Muscle layer of colon (tissue), 2 donors: ENCODE data around the gene RAB34.
"Not testable (repeated sequence)": the region's sequence is repeated elsewhere in the genome, so short reads cannot be mapped to it uniquely, and the experiment has no call there.

ENCODE experiments used
- H3K27ac ChIP-seq: one replicate; pipeline ENCODE4 v1.7.0; 2013; ENCODE audit warnings: low read depth, mild to moderate bottlenecking, low read length, moderate library complexity
- H3K27me3 ChIP-seq, 2 donors: one replicate each; pipeline ENCODE4 v1.7.0; 2013; ENCODE audit warnings: low read length in 2 of 2, mild to moderate bottlenecking in 2 of 2; ENCODE audit not compliant: insufficient read depth in 2 of 2, control insufficient read depth in 1 of 2
- H3K36me3 ChIP-seq: one replicate; pipeline ENCODE4 v1.7.0; 2013; ENCODE audit warnings: mild to moderate bottlenecking, low read length; ENCODE audit not compliant: insufficient read depth
- H3K4me1 ChIP-seq: one replicate; pipeline ENCODE4 v1.7.0; 2013; ENCODE audit warnings: mild to moderate bottlenecking, low read length; ENCODE audit not compliant: insufficient read depth
- H3K4me3 ChIP-seq, 2 donors: one replicate each; pipeline ENCODE4 v1.7.0; 2013; ENCODE audit warnings: low read length in 2 of 2, low read depth in 1 of 2, mild to moderate bottlenecking in 1 of 2, moderate library complexity in 1 of 2
- H3K9ac ChIP-seq: one replicate; pipeline ENCODE4 v1.7.0; 2013; ENCODE audit warnings: low read length
- H3K9me3 ChIP-seq: one replicate; pipeline ENCODE4 v1.7.0; 2013; ENCODE audit warnings: mild to moderate bottlenecking, low read length
- donor health status: abdominal sarcoma.
- donor health status: Adenocarcinoma of cecum.

The RAB34 gene

DNA sequence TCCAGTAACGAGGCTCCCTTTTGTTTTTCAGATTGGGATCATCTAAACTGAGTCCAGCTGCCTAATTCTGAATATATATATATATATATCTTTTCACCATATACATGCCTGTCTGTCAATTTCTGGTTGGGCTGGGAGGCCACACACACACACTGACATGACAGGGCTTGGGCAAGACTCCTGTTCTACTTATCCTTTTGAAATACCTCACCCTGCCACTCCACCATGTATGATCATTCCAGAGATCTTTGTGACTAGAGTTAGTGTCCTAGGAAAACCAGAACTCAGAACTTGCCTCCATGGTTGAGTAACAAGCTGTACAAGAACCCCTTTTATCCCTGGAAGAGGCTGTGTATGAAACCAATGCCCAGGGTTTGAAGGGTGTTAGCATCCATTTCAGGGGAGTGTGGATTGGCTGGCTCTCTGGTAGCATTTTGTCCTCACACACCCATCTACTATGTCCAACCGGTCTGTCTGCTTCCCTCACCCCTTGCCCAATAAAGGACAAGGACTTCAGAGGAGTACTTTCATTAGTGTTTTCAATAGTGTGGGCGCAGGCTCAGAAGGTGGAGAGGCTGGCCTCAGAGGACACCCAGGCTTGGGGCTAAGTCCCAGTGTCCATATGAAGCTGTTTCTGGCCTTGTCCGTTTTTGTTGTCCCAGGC is 6.3 kb upstream of the RAB34 start:
- not testable (repeated sequence) for H3K27ac ChIP-seq, H3K4me3 ChIP-seq, H3K27me3 ChIP-seq, H3K9me3 ChIP-seq, H3K9ac ChIP-seq
- H3K36me3 ChIP-seq, result peaks cover 37% of the 10 kb centered on the region
- H3K4me1 ChIP-seq, result peaks cover 26% of the 10 kb centered on the region

DNA sequence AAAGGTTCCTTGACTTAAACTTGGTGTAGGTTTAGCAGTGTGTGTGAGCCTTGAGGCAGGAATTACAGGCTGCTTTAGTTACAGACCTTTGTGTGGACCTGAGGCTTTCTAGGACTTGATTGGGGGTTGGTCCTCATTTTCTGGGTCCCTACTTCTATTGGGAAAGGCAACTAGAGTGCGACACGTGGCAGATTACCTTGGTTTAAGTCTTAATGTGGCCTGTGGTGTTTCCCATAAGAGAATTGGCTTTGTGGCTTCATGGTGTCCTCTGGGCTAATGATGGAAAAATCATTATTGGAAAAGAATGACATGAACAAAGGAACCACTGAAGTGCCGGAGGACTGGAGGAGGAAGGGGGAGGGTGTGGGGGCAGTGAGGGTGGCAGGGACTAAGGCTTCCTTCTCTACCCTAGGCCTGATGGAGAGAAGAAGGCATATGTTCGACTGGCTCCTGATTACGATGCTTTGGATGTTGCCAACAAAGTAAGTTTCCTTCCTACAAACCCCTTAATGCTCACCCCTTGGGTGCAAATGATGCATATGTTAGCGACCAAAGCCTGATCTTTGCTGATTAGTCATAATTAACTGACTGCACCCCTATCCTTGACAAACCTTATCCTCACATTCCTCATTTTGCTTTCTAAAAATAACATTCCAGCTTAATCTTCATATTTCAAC is 5.6 kb upstream of the RAB34 start:
- Histone ChIP-seq H3K4me1 (peaks cover 32% of the 10 kb centered on the region), H3K9ac (no peak overlapping the region), H3K27me3 (peaks cover 0 to 6% of the 10 kb centered on the region in 2 donors), H3K36me3 (peaks cover 37% of the 10 kb centered on the region), H3K4me3 (no peak overlapping the region), H3K9me3 (no peaks in the 10 kb centered on the region), H3K27ac (no peak overlapping the region)

DNA sequence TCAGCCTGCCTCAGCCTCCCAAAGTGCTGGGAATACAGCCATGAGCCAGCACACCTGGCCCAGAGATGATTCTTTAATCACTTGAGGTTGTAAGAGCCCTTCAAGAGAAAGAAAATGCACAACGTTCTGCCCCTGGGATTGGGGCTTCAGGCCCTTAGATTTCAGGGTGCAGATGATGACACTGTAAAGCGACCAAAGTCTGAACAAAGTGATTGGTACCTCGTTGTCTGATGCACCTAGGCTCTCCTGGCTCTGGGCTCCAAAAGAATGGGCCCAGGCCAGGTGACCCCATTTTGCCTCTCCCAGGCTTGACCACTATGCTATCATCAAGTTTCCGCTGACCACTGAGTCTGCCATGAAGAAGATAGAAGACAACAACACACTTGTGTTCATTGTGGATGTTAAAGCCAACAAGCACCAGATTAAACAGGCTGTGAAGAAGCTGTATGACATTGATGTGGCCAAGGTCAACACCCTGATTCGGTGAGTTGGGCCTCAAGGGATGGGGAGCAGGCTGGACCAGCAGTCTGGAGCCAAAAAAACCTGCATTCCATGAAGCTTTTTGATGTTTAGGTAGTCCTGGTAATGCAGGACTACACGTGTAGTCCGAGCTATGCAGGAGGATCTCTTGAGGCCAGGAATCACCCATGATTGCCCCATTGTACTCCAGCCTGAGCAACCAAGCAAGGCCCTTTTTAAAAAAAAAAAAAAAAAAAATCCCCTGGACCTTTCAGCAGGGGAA is 4.9 kb upstream of the RAB34 start:
- Histone ChIP-seq H3K4me3 (no peak overlapping the region), H3K9me3 (no peaks in the 10 kb centered on the region), H3K9ac (no peak overlapping the region), H3K36me3 (peaks cover 37% of the 10 kb centered on the region), H3K27ac (no peak overlapping the region), H3K4me1 (peaks cover 34% of the 10 kb centered on the region), H3K27me3 (peaks cover 0 to 6% of the 10 kb centered on the region in 2 donors)

DNA sequence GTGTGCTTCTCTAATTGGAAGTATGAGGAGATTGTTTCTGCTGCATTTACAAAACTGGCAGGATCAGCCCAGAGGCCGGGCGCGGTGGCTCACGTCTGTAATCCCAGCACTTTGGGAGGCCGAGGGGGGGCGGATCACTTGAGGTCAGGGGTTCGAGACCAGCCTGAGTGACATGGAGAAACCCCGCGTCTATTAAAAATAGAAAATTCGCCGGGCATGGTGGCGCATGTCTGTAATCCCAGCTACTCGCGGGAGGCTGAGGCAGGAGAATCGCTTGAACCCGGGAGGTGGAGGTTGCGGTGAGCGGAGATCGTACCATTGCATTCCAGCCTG is 3.3 kb upstream of the RAB34 start:
- H3K27me3 ChIP-seq, H3K9me3 ChIP-seq: not testable (repeated sequence)
- Histone ChIP-seq H3K4me3 (peak overlapping the region; percentile 94 to 95), H3K4me1 (peaks cover 38% of the 10 kb centered on the region), H3K27ac (peak overlapping the region; percentile 10), H3K9ac (peak overlapping the region; percentile 93), H3K36me3 (peaks cover 39% of the 10 kb centered on the region)

DNA sequence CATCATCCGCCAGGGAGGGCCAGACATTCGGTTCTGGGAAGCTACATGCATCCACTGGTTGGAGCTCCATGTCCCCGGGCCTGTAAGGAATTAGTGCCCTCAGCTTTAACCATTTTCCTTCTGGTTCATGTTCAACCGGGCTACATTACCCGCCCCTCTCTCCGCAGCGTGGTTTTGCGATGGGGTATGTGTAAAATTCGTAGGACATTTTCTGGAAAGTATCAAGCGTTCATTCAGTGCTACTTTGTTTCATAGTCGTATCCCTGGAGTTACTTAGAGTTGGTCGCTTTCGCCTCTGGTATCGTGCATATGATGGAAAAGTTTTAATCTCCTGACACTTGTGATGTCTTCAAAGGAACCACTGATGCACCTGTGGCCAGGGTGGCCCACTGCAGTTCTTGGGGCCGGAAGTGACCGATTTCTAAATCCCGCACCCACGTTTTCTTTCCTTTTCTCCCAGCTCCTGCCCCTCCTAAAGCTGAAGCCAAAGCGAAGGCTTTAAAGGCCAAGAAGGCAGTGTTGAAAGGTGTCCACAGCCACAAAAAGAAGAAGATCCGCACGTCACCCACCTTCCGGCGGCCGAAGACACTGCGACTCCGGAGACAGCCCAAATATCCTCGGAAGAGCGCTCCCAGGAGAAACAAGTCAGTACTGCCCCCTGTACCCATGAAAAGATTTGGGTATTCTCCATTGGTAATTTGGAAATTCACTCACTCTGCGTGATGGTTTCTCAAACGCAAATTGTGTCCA is 2.8 kb upstream of the RAB34 start:
- Histone ChIP-seq H3K36me3 (peaks cover 44% of the 10 kb centered on the region), H3K9ac (peak overlapping the region; percentile 93), H3K27ac (peak overlapping the region; percentile 91), H3K27me3 (peaks cover 0 to 1% of the 10 kb centered on the region in 2 donors), H3K9me3 (no peaks in the 10 kb centered on the region), H3K4me3 (peak overlapping the region; percentile 94 to 95), H3K4me1 (peaks cover 37% of the 10 kb centered on the region)

DNA sequence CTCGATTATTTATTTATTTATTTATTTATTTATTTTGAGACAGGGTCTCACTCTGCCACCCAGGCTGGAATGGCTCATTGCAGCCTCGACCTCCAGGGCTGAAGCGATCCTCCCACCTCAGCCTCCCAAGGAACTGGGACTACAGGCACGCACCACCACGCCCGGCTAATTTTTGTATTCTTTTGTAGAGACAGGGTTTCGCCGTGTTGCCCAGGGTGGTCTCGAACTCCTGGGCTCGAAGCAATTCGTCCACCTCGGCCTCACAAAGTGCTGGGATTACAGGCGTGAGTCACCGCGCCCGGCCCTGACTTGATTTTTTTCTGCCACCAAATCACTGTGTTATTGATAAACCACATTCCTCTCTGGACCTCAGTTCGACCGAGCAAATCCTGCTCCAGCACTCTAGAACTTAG is 1.4 kb upstream of the RAB34 start:
- Histone ChIP-seq H3K9me3 (no peaks in the 10 kb centered on the region), H3K4me3 (peak overlapping the region; percentile 36 to 95), H3K9ac (peak overlapping the region; percentile 93), H3K4me1 (peaks cover 34% of the 10 kb centered on the region), H3K27ac (peak overlapping the region; percentile 91), H3K36me3 (peaks cover 46% of the 10 kb centered on the region), H3K27me3 (no peaks in the 10 kb centered on the region)

DNA sequence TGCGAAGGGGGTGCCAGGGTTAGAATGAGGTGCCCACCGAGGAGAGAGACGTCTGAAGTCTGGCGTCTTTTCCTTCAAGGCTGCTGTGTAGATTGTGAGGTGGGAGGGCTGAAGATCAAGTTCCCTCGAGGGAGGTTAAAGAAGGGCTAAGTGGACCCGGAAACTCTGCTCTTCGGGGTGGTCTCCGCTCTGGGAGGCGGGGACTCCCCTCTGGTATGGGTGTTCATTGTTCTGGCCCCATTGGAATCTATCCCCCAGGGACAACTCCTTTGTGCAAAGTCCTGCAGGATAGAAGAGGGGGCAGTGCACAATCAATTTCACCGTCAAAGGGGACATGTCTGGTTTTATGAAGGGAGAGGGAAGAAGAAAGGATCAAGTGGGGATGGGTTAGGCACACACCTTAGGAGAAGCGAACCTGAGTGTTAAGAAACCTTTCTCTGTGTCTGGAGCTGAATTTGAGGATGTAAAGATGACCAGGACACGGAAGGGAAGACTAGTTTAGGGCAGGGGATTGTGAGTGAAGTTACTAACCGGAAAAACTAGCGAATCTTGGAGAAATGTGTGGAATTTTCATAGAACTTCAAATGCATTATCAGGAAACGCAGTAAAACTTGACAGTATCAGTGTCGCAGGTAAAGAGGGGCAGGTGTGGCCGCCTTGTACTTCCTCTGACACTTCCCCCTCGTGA is 809 bp upstream of the RAB34 start:
- H3K4me1 ChIP-seq, result peaks cover 34% of the 10 kb centered on the region
- peak overlapping the region; percentile 99 for H3K27ac ChIP-seq
- H3K27me3 ChIP-seq, result no peaks in the 10 kb centered on the region
- peak overlapping the region; percentile 68 to 71 for H3K4me3 ChIP-seq
- peak overlapping the region; percentile 71 for H3K9ac ChIP-seq
- H3K36me3 ChIP-seq, result peaks cover 42% of the 10 kb centered on the region
- H3K9me3 ChIP-seq, result no peaks in the 10 kb centered on the region

DNA sequence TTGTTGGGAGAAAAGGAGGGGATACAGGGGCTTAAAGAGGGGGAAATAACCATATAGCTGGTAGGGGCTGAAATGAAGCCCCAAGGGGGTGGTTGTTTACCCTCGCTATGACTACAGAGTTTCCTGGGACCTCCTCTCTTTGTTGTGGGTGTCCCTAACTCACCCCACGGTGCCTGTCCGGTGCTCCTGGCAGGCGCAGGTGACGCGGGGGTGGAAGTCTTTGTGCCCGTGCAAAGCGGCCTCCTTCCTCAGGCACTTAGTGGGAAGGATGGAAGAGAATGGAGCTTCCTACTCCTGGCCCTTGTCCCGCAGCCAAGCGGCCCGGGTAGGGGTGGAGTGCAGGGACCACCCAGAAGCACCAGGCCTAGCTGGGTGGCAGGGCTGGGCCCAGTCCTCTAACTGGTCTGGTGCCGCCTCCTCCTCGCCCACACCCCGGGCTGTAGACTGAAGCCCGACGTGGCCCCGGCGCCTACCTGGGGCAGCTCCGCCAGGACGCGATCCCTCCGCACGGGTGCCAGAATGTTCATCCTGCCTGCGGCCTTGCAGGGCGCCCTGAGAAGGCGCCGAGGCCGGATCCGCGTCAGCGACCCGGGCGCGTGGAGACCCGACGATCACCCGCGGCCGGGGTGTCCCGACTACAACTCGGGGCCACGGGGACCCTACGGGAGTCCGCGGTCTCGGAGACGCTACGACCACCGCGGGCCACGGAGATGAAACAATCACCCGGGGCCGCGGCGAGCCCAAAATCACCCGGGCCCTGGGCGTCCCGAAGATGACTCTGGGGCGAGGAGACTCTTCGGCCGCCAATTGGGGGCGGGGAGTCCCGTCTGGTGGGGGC is 709 bp downstream of the RAB34 start:
- Histone ChIP-seq H3K27me3 (no peaks in the 10 kb centered on the region), H3K36me3 (peaks cover 27% of the 10 kb centered on the region), H3K27ac (peak overlapping the region; percentile 95), H3K9me3 (no peaks in the 10 kb centered on the region), H3K9ac (peak overlapping the region; percentile 88), H3K4me1 (peaks cover 40% of the 10 kb centered on the region), H3K4me3 (peak overlapping the region; percentile 71 to 87)

DNA sequence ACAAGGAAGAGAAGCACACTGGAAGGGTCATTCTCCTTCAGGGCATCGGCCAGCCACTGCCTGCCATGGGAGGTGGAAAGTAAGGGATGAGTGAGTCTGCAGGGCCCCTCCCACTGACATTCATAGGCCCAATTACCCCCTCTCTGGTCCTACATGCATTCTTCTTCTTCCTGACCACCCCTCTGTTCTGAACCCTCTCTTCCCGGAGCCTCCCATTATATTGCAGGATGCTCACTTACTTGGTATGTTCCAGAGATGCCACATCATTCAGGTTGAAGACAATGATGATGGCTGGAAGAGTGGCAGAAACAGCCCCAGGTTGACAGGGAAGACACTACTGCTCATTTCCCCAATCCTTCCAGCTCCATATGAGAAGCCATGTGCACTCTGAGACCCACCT is 2.5 kb downstream of the RAB34 start:
- no peak overlapping the region for H3K9ac ChIP-seq
- no peak overlapping the region for H3K4me3 ChIP-seq
- H3K27ac ChIP-seq, result no peak overlapping the region
- peaks cover 31% of the 10 kb centered on the region for H3K4me1 ChIP-seq
- H3K36me3 ChIP-seq, result peaks cover 21% of the 10 kb centered on the region
- H3K9me3 ChIP-seq, result no peaks in the 10 kb centered on the region
- no peaks in the 10 kb centered on the region for H3K27me3 ChIP-seq

DNA sequence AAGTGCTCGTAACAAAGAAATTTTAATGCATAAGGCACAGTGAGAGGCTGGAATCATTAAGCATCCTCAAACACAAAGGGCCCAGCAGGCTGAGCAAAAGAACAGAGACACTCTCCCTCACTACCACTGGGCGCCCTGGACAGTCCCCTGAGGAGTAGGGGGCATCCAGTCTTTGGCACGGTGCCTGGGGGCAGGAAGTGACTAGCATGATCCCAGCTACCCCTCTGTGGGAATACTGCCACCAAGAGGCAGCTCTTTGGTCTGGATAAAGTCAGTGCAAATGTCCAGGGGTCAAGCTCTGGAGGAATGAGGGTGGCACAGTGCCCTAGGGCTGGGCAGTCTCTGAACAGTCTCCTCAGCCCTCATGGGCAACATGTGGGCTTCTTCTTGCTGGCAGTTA is 3.4 kb downstream of the RAB34 start:
- Histone ChIP-seq H3K4me1 (peaks cover 31% of the 10 kb centered on the region), H3K27ac (no peak overlapping the region), H3K4me3 (no peak overlapping the region), H3K9ac (no peak overlapping the region), H3K27me3 (no peaks in the 10 kb centered on the region), H3K9me3 (no peaks in the 10 kb centered on the region), H3K36me3 (peaks cover 21% of the 10 kb centered on the region)
